Brain microvascular endothelial cell (primary cell): ENCODE results near the gene PDE10A.
A peak's percentile ranks its signal among the peaks of the same experiment; 100 is the strongest.

Source experiments
- DNase-seq: peaks from one replicate; pipeline ENCODE4 v3.0.0-alpha.2; 2020
- H3K27ac ChIP-seq: fragments of 250-450 bp; sonication (Bioruptor Pico); 2 replicates; pipeline ENCODE4 v1.5.1; 2020; ENCODE audit warnings: mild to moderate bottlenecking, moderate library complexity
- H3K27me3 ChIP-seq: fragments of 250-450 bp; sonication (Bioruptor Pico); replicated peaks from 2 replicates; pipeline ENCODE4 v1.5.1; 2020; ENCODE audit warnings: mild to moderate bottlenecking
- H3K36me3 ChIP-seq: fragments of 250-450 bp; sonication (Bioruptor Pico); replicated peaks from 2 replicates; pipeline ENCODE4 v1.5.1; 2020; ENCODE audit warnings: mild to moderate bottlenecking
- H3K4me3 ChIP-seq: 2 replicates; pipeline ENCODE4 v1.5.1; 2011; ENCODE audit warnings: low read depth, mild to moderate bottlenecking, control low read depth, low read length, moderate library complexity
- in situ Hi-C: cut with HindIII; loops from 2 replicates; pipeline ENCODE4 v1.10.0; 2017; ENCODE audit warnings: low sequenced_read_pairs, low pct_ligation_motif_present
- TF ChIP-seq, protein P1 (sequence below): IDR thresholded peaks from 2 replicates; pipeline ENCODE4 v1.5.1; 2011; ENCODE audit warnings: low read depth, mild to moderate bottlenecking, moderate library complexity, low read length, control low read depth, inconsistent platforms; ENCODE audit errors: missing control alignments

Gene PDE10A

DNA sequence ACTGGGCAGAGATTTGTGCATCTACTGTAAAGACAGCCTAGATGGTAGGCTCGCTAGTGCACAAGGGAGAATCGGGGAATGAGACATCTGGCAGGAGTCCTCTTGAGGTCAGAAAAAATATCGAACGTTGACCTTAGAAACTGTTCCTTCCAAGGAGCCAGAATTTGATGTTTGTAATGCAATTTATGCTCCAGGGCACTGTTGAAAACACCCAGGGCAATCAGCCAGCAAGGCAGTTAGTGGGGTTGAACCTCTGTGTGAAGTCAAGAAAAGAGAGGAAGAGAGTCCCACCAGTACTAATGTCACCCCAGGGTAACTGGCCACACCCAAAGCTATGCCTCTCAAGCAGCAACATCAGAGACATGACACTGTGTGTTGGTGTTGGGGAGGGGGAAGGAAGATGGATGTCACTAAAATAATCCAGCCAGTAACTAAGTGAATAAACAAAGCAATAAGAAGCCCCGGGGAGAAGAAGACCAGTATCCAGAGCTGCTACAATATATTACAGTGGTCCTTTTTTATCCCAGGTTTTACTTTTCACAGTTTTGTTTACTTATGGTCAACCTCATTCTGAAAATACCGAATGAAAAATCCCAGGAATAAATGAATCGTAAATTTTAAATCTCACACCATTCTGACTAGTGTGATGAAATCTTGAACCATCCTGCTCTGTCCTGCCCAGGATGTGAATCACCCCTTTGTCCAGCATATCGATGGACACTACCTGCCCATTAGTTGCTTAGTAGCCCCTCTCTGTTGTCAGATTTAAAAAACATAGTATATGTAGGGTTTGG lies 32.9 kb upstream of the PDE10A start:
- H3K36me3 ChIP-seq: no peaks in the 10 kb centered on the region
- H3K4me3 ChIP-seq: no peak overlapping the region
- H3K27ac ChIP-seq: no peak overlapping the region
- in situ Hi-C loops: no loop called here
- TF ChIP-seq, protein P1, sequence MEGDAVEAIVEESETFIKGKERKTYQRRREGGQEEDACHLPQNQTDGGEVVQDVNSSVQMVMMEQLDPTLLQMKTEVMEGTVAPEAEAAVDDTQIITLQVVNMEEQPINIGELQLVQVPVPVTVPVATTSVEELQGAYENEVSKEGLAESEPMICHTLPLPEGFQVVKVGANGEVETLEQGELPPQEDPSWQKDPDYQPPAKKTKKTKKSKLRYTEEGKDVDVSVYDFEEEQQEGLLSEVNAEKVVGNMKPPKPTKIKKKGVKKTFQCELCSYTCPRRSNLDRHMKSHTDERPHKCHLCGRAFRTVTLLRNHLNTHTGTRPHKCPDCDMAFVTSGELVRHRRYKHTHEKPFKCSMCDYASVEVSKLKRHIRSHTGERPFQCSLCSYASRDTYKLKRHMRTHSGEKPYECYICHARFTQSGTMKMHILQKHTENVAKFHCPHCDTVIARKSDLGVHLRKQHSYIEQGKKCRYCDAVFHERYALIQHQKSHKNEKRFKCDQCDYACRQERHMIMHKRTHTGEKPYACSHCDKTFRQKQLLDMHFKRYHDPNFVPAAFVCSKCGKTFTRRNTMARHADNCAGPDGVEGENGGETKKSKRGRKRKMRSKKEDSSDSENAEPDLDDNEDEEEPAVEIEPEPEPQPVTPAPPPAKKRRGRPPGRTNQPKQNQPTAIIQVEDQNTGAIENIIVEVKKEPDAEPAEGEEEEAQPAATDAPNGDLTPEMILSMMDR: no peak
- DNase-seq: no peak
- H3K27me3 ChIP-seq: no peaks in the 10 kb centered on the region

GRCh38 chr6:165694296-165694695 lies 31.3 kb upstream of the PDE10A start:
- Histone ChIP-seq H3K4me3 (no peak overlapping the region), H3K36me3 (no peaks in the 10 kb centered on the region), H3K27me3 (no peaks in the 10 kb centered on the region), H3K27ac (no peak overlapping the region)
- TF ChIP-seq, protein P1: no peak
- in situ Hi-C loops: no loop called here
- no peak for DNase-seq

DNA sequence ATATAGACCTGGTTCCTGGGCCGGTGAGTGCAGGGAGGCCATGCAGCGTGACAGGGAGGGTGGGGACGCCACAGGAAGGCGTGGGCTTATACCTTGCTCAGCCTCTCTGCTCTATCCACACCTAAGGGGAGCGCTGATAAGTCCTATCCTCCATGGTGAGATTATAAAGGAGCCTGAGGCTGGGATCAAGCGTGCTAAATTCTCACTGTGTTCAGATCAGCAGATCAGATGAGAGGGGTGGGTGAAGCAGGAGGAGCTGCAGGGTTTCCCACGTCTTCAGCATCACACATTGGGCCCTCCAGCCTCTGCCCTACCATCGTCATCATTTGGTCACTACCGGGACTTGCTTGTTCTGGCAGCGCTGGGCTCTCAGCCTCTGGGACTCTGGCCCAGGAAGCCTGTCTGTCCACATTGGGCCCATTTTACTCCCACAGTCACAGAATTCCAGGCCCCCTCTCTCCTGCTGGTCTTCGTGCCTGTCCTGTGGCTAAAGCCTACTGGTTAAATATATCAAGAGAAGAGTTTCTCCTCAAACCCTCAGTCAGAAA lies 29.1 kb upstream of the PDE10A start:
- H3K27ac ChIP-seq: peak overlapping the region; percentile 65
- H3K4me3 ChIP-seq: no peak overlapping the region
- in situ Hi-C loops: no loop called here
- DNase-seq: peak; percentile 42
- TF ChIP-seq, protein P1: no peak
- no peaks in the 10 kb centered on the region for H3K27me3 ChIP-seq
- no peaks in the 10 kb centered on the region for H3K36me3 ChIP-seq

- in situ Hi-C loops: no loop called here
- Histone ChIP-seq H3K4me3 (no peak overlapping the region), H3K27ac (no peak overlapping the region), H3K27me3 (no peaks in the 10 kb centered on the region), H3K36me3 (no peaks in the 10 kb centered on the region)
- DNase-seq: peak; percentile 79
- TF ChIP-seq, protein P1: peak; percentile 34
Measured at GRCh38 chr6:165689699-165690098, 26.7 kb upstream of the PDE10A start.

DNA sequence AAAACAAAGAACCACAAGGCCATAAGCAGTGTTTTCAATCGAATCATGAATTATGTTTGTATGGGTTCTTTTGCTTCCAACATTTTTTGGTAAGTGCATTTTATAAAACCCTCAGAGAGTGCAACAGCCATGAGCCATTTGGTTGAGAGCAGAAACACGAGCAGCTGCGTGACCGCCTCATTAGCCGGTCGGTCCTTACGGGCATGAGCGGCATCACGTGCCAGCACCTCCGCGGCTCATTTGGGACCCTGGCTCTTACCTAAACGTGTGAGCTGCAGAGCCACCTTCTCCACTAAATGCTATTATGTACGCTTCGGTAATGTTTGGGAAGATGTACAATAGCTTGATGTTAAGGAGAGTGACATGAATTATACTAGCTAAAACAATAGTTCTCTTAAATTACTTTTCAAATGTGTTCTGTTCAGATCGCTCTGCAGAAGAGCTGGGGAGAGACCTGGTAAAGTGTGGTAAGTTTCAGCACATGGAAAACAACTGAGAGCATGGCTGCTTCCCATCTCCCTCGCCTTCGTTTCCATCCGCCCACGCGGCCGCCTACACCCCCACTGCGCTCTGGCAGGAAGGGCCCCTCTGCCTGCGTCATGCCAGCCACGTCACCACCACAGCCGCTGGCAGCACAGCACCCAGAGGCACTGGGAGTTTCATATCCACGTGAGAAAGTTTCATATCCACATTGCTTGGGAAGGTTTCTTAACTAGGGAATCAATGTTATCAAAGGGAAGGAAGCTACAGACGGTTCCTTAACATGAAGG lies 23.7 kb upstream of the PDE10A start:
- Histone ChIP-seq H3K27ac (no peak overlapping the region), H3K4me3 (no peak overlapping the region), H3K36me3 (no peaks in the 10 kb centered on the region), H3K27me3 (no peaks in the 10 kb centered on the region)
- in situ Hi-C loops: no loop called here
- DNase-seq: no peak
- TF ChIP-seq, protein P1: no peak
